GM18526 (cell line): ENCODE data around the gene FRMD4B.

Experiments used
- POLR2A ChIP-seq: IDR thresholded peaks from 3 replicates; pipeline ENCODE4 v1.6.1; 2011; ENCODE audit not compliant: insufficient read length; ENCODE audit errors: extremely low read depth

The FRMD4B gene

DNA sequence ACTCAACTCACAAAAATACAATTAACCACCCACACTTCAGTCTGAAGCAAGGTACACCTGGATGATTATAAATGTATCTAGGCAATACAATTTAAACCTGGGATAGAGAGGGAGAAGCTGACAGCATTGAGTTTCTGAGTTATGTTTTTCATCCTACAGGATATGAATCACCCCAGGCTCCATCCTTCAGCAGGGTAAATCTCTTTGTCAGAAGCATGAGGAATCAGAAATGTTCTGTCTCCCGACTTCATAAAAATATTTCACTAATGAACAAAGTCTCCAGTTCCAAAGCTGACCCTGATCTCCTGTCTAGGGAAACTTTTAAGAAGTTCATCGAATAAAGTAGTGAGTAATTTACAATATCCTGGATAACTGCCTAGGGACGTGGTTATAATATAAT lies 25.5 kb upstream of the FRMD4B start:
- no peak for TF ChIP-seq POLR2A

DNA sequence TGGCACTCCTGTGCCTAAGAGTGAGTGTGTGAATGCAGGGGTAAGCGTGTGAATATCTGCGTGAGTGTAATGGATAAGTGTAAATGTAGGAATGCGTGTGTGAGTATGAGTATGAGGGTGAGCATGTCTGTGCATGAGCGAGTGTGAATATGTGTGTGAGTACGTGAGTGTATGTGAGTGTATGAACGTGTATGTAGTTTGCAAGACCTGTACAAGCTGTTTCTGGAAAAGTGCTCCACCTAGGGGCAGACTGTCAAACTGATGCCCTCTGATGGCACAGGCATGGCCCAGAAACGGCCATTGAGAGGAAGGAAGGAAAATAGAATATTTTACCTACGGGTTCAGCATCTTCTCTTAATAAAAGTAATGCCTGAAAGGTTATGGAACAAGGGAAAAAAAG lies 24.4 kb upstream of the FRMD4B start:
- TF ChIP-seq POLR2A, result no peak

- no peak for TF ChIP-seq POLR2A
Observed at GRCh38 chr3:69409831-69410230, 23.9 kb upstream of the FRMD4B start.

DNA sequence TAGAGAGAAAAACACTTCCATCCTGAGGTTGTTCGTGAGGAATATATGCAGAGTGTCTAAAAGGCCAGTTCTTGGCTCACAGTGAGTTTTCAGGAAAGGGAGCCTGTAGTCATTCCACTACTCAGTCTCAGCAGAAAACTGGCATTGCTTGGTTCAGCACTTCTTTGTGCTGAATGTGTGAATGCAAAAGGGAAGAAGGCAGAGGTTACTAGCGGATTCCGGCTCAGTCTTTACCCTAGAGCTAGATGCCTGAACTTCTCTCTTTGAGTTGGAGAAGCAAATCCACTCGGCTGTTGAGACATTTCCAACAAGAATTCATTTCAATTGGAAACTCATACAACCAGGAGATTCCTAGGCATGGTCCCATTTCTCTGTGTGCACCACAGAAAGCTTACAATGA lies 23.1 kb upstream of the FRMD4B start:
- TF ChIP-seq POLR2A, result no peak

- TF ChIP-seq POLR2A, result no peak
Observed at GRCh38 chr3:69408542-69408941, 22.7 kb upstream of the FRMD4B start.

- no peak for TF ChIP-seq POLR2A
Observed at GRCh38 chr3:69407908-69408307, 22.0 kb upstream of the FRMD4B start.

DNA sequence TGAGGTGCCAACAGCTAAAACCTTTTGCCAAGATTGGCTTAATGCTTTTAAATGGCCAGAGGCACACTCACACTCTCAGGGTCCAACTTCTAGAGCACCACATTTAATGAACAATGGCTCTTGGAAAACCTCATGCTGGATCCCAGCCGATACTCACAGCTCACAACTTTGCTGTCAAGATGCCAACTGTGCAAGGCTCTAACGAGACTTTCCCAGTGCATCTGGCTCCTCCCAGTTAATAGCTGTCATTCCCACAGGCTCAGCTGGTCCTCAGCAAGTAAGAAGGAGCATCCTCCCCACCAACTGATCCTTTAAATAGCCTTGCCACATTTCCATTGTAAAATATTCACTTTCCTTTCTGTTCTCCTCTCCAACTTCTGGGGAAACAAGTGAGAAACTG lies 20.3 kb upstream of the FRMD4B start:
- no peak for TF ChIP-seq POLR2A

DNA sequence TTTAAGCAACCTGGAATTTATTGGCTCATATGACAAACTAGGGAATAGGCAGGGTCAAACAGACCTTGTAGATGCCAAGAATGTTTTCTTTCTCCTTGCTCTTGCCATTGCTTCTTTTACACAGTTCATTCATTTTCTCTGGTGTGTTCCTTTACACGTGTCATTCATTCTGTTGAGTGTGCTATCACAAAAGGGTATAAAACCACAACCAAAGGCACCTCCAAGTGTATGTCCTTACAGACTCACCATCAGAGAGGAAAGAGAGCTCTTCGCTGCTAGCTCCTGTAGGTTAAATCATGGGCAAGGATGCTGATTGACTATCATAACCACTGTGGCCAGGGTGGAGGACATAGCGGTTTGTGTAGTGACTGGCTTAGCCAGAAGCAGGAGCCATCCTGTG lies 19.2 kb upstream of the FRMD4B start:
- no peak for TF ChIP-seq POLR2A

- TF ChIP-seq POLR2A, result no peak
Observed at GRCh38 chr3:69403454-69403853, 17.6 kb upstream of the FRMD4B start.

GRCh38 chr3:69400683-69401082 lies 14.8 kb upstream of the FRMD4B start:
- no peak for TF ChIP-seq POLR2A

GRCh38 chr3:69392850-69393249 lies 7.0 kb upstream of the FRMD4B start:
- TF ChIP-seq POLR2A, result no peak

GRCh38 chr3:69392415-69392814 lies 6.5 kb upstream of the FRMD4B start:
- TF ChIP-seq POLR2A, result no peak

DNA sequence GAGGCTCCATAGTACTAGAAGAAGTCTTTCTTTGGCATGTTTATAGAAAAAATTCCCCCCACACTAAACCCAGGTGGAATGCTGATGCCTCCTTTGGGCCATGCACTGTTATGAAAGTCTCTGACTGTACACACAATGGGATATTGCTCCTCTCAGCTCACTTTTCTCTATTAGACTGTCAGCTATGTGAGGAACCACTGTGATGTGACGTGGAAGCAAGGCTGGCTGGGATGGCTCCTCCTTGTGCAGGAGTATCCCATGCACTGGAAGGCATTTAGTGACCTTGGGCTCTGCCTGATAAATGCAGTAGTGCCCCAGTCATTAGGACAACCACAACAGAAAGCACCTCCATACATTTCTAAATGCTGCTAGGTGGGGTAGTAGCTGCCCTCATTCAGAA lies 5.7 kb upstream of the FRMD4B start:
- no peak for TF ChIP-seq POLR2A

- TF ChIP-seq POLR2A, result no peak
Observed at GRCh38 chr3:69390771-69391170, 4.9 kb upstream of the FRMD4B start.

DNA sequence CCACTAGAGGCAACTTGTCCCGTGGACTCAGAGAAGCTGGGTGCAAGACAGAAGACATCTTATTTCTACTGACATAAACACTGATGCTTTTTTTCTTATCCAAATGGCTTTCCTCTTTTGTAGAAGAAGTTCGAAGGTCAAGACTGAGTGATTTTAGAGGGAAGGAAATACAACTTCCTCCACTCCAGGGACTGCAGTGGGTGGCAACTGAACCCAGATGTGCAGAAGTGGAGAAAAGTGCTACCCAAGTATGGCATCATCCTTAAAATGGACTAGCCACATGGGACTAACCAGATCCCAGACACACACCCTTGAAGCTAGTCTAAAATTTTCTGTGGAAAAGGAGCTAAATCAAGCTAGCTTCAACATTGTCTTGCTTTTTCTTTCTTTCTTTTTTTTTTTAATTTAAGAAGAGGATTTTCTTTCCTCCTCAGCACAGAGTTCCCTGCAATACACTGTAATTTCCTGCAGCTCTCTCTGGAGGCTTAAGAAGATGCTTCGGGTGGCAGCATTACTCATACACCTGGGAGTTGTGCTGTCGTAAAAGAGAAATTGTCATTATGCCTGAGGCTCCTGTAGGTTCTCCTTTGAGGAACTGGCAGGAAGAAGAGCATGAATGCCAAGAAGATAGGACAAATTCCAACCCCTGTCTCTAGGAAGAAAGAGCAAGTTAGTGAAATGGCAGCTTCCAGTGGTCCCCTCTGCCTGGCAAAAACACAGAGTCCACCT lies 3.8 kb upstream of the FRMD4B start:
- no peak for TF ChIP-seq POLR2A

- no peak for TF ChIP-seq POLR2A
Observed at GRCh38 chr3:69388241-69388640, 2.4 kb upstream of the FRMD4B start.

GRCh38 chr3:69386556-69387385 lies 883 bp upstream of the FRMD4B start:
- TF ChIP-seq POLR2A, result no peak

DNA sequence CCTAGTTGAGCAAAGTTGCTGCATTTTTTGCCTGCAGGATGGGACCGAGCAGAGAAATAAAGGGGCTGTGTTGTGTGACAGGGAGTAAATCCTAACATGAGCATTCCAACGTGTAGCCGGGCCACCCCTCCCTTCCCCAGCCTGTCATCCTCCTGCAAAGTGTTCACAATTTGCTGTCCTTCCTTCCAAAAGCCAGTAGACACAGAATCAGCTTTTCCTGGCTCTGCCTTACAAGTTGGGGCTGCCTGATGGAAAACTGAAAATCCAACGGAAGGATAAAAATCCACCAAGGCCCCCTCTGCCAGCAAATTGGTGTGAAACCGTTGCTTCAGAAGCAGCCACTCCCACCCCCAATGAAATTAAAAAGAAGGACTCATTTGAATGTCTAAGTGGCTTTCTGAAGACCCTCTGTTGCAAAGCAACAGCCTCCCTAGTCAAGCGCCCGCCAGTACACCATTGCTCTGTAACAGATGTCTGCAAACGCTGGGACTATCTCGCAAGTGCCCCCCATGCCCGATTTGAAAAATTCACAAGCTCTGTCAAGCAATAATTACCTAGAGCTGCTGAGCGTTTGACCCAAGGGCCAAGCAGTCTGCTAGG lies 665 bp downstream of the FRMD4B start:
- no peak for TF ChIP-seq POLR2A
